Stimulated activated naive CD4-positive, alpha-beta T cell (primary cell): ENCODE measurements around the gene KRTAP12-3.
"Not testable (repeated sequence)": the region's sequence is repeated elsewhere in the genome, so short reads cannot be mapped to it uniquely, and the experiment has no call there.

Experiments
- DNase-seq, 6 experiments: peaks; one replicate each; lab custom pipeline; 2025; lab: John Stamatoyannopoulos, UW

KRTAP12-3 gene

DNA sequence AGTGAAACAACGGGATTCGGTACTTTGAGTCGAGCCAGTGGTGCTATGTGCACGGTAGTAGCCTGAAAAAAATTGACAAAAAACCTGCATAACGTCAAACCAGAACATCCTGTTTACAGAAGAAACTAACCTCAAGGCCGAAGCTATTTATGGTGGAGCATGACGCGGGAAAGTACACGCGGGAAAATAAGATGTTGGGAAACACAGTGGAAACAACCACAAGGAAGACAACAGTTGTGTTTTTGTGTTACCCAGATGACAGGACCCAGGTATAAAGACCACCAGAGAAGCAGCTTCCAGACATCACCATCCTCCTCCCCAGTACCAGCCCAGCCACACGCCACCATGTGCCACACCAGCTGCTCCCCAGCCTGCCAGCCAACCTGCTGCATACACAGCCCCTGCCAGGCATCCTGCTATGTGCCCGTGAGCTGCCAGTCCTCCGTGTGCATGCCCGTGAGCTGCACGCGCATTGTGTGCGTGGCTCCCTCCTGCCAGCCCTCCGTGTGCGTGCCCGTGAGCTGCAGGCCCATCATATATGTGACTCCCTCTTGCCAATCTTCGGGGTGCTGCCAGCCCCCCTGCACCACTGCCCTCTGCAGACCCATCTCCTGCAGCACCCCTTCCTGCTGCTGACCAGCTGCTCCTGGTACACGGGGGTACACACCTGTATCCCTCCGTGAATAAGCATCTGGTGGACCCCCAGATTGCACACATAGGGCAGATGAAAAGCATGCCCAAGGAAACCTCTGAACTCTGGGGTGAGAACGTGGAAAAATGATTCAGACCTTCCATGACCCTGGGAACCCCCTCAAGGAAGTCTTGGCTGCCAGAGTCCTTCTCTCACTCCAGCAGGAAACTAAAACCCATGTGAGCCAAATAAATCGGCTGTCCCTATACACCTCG, at the start of gene KRTAP12-3:
Gene KRTAP12-3 (plus strand): TSS at position 298 of the 906 bp plus-strand sequence. CDS start 48 bp downstream, at position 346.
- DNase-seq = peak; percentile 44 to 90 (median 71)

DNA sequence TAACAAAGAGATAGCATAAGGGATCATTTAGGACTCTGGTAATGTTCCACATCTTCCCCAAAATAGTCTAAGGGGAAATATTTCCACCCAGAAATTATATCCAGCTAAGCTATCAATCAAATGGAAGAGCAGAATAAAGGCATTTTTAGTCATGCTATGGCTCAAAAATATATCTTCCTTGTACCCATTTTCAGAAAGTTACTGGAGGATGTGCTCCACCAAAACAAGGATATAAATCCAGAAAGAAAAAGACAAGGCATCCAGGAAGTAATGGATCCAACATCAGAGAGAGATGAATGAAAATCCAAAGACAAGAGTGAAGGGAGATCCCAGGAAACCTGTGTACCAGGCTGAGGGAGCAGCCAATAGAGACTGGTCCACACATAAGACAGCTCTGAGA, 48.5 kb upstream of the KRTAP12-3 start:
- DNase-seq = no peak

GRCh38 chr21:44610157-44610843, 47.4 kb upstream of the KRTAP12-3 start:
- not testable (repeated sequence) for DNase-seq

GRCh38 chr21:44611551-44611950, 46.2 kb upstream of the KRTAP12-3 start:
- no peak for DNase-seq

DNA sequence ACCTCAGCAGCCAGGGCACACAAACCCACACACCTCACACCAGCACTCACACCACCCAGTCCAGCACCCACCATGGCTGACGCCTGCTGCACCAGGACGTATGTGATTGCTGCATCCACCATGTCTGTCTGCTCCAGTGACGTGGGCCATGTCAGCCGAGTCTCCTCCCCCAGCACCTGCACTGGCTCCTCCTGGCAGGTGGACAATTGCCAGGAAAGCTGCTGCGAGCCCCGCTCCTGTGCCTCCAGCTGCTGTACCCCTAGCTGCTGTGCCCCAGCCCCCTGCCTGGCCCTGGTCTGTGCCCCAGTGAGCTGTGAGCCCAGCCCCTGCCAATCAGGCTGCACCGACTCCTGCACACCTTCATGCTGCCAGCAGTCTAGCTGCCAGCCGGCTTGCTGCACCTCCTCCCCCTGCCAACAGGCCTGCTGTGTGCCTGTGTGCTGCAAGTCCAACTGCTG, 45.7 kb upstream of the KRTAP12-3 start, which contains the start of gene KRTAP10-8:
Gene KRTAP10-8 (plus strand): TSS at position 51 of the 458 bp plus-strand sequence. CDS start 22 bp downstream, at position 73.
- no peak for DNase-seq

- no peak for DNase-seq
These were observed 45.0 kb upstream of the KRTAP12-3 start for GRCh38 chr21:44612669-44613229.

DNA sequence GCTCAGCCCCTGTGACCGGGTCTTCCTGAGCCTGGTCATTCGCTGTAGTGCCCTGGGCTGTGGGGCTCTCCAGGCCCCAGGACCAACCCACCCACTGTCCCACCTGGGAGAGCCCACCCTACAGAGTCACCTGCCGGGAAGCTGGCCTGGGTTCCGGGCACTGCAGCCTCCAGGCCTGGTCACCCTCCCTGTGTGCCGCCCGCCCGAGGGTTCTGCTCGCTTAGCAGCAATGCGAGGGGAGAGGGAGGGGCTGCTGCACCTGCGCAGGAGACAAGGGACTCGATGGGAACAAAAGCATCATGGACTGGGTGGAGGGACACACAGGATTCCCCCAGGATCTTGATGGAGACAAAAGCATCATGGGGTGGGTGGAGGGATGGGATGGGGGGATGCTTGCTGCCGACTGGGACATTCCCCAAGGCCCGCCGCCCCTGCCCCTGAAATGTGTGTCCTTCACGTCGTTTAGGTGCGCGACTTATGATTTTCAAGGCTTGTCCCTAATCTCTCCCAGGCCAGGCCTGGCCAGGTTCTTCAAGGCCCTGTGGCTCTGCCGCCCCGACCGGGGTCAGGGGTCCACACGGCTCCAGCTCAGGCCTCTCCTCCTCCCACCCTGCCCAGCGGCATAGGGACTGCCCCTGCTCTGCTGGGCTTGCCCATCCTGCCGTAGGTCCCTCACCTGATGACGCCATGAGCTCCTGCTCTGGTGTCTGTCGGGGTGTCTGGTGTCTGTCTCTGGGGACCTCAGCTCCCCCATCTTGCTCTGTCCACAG, 44.2 kb upstream of the KRTAP12-3 start:
- DNase-seq = no peak

DNA sequence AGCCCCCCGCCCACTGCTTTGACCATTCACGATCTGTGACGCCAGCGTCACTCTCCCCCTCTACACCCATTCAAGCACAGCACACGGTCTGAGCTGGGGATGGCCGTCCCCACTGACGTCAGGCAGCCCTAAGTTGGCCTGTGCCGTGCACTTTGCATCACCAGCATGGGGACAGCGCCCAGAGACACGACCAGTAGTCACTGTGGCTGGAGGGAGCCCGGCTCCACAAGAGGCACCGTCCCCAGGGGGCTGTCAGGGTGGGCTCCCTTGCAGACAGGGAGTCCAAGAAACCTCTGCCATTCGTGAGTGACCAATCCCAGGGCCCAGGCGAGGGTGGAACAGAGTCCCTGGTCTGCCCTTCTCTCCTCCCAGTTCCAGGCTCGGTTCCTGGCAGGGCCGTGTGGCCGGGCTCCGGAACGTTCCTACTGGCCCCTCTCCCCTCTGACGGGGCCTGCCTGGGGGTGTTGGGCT, 43.5 kb upstream of the KRTAP12-3 start:
- no peak for DNase-seq

DNA sequence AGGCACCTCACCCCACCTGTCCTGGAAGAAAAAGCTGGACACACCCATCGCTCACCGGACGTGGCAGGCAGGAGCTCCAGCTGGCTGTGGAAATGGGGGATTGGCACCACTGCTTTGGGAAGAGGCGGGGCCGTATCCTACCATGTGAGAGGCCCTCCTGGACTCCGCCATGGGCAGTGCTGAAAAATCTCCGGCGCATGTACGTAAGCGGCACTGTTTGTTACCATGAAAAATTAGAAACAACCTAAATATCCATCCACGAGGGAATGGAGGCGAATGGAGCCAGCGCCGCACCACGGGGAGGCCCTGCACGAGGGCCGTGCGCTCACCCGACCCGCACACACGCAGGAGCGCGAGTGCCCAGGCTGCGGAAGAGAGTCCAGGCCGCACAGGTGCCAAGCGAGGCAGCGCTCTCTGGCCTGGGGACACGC, 42.8 kb upstream of the KRTAP12-3 start:
- no peak for DNase-seq

- DNase-seq = no peak
These were observed 42.3 kb upstream of the KRTAP12-3 start for GRCh38 chr21:44615466-44615865.

GRCh38 chr21:44615911-44616590, 41.7 kb upstream of the KRTAP12-3 start:
- DNase-seq = no peak

DNA sequence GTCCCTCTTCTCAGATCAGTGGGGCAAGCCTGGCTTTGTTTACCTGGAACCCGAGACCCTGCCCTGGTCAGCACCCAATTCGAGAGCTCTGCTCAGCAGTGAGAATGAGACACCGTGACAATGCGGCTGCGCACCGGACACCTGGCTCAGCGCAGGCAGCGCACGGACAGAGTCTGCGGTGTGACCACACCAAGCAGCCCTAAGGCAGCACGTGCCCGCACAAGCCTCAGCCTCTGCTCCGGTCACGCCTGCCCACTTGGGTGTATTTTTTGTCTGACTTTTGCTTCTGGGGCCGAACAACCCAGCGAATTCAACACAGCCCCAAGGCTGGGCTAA, 41.2 kb upstream of the KRTAP12-3 start:
- DNase-seq = no peak

DNA sequence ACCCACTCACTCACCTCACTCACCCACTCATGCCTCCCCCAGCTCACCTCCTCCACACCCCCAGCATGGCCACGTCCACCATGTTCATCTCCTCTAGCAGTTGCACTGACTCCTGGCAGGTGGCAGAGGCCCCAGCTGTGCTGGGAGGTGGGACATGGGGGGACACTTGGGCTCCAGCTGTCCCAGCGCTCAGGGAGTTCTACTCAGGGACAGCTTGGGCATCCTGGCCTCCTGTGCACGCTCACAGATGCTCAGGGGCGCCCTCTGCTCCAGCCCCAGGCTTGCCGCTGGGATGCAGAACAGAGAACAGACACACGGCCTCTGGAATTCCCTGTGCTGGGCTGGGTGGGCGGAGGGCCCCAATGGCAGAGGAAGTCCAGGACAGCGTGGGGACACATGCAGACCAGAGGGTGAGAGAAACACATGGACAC, 40.6 kb upstream of the KRTAP12-3 start:
- DNase-seq = no peak

DNA sequence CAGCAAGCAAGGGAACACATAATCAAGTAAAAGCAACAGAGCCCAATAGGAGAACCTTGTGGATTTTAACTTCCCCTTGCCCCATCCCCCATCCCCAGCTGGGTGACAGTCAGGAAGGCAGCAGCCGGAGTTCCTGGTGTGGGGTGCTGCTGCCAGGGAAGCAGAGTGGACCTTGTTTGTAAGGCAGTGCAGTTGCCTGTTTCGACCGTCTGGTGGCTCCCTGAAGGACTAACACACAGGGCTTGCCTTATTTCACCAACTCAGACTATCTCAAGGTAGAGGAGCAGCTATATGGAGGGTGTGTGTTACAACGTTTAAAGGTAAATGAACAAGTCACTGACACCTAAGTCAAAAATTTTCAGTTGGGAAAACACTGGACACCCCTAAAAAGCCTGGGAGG, 39.2 kb upstream of the KRTAP12-3 start:
- no peak for DNase-seq

DNA sequence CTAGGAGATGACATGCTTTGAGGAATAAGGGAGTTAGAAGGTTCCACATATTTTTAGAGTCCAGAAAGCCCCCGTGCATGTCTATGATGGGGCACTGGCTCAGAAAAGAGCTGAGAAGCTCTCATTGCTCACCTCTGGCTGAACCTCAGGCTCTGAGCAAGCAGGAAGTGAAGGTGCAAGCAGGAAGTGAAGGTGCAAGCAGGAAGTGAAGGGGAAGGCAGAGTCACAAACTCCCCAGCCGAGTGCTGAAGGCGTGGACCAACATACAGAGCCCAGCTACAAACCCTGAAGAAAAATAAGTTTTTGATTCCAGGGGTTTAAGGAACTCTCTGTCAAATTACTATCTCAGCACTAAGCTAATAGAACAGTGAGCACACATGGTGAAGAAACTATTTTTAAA, 38.8 kb upstream of the KRTAP12-3 start:
- peak; percentile 20 to 79 (median 55) for DNase-seq

GRCh38 chr21:44619886-44620285, 37.8 kb upstream of the KRTAP12-3 start:
- DNase-seq = no peak

- no peak for DNase-seq
These were observed 34.2 kb upstream of the KRTAP12-3 start for GRCh38 chr21:44623575-44623974.

DNA sequence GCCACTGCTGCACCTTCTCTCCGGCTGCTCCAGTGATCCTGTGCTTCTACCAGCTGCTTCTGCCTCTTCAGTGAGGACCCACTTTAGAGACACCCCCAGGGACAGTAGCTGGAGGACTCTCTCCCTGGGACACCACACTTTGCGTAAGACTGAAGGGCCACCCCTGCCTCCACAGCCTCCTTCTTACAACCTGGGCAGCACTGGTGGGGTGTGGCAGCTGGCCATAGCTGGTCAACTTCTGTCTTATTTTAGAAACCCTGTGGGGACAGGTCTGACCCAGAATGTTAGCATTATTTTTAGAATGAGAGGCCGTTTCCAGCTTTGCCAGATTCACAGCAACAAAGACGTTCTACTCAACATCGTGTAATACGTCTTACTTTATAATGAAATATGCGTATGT, 32.0 kb upstream of the KRTAP12-3 start:
- no peak for DNase-seq

GRCh38 chr21:44626262-44626661, 31.5 kb upstream of the KRTAP12-3 start:
- DNase-seq = no peak

GRCh38 chr21:44626673-44627143, 31.0 kb upstream of the KRTAP12-3 start, which contains the start of gene KRTAP10-9:
Gene KRTAP10-9 (plus strand): TSS chr21:44627093. CDS start chr21:44627172, 79 bp downstream.
- DNase-seq = no peak
